HEK293T (cell line): Measurements from ENCODE around the gene PRKCE.

Source experiments
- BHLHE40 ChIP-seq: fragments of 450-650 bp; IDR thresholded peaks from 2 replicates; pipeline ENCODE4 v1.6.1; 2016; ENCODE audit warnings: mild to moderate bottlenecking, moderate library complexity, borderline replicate concordance
- ELF4 ChIP-seq: fragments of 450-650 bp; IDR thresholded peaks from 2 replicates; pipeline ENCODE4 v1.6.1; 2017; ENCODE audit warnings: antibody characterized with exemption
- HDGF ChIP-seq: fragments of 450-650 bp; IDR thresholded peaks from 2 replicates; pipeline ENCODE4 v1.6.1; 2017; ENCODE audit warnings: antibody characterized with exemption, borderline replicate concordance
- NFRKB ChIP-seq: fragments of 450-650 bp; IDR thresholded peaks from 2 replicates; pipeline ENCODE4 v1.6.1; 2016; ENCODE audit warnings: mild to moderate bottlenecking, moderate library complexity
- SP1 ChIP-seq: fragments of 450-650 bp; IDR thresholded peaks from 2 replicates; pipeline ENCODE4 v1.6.1; 2017
- SUZ12 ChIP-seq: fragments of 450-650 bp; IDR thresholded peaks from 2 replicates; pipeline ENCODE4 v1.6.1; 2016; ENCODE audit warnings: mild to moderate bottlenecking
- TARDBP ChIP-seq: fragments of 450-650 bp; IDR thresholded peaks from 2 replicates; pipeline ENCODE4 v1.6.1; 2016
- TF ChIP-seq, protein P1 (sequence below): fragments of 450-650 bp; IDR thresholded peaks from 2 replicates; pipeline ENCODE4 v1.6.1; 2016

DNA sequence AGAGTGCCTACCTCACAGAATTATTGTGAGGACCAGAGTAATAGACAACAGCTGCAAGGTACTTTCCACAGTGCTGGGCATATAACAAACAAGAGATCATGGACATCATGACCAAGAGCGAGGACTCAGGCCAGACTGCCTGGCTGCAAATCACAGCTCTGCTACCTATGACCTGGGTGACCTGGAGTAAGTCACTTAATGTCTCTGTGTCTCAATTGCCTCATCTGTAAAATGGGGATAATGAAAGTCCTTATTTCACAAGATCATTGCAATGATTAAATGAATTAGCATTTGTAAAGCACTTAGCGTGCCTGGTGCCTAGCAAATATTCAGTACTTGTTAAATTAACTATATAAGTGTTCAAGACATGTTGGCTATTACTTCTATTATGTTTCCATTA is 59.7 kb downstream of the PRKCE start:
- TF ChIP-seq, protein P1, sequence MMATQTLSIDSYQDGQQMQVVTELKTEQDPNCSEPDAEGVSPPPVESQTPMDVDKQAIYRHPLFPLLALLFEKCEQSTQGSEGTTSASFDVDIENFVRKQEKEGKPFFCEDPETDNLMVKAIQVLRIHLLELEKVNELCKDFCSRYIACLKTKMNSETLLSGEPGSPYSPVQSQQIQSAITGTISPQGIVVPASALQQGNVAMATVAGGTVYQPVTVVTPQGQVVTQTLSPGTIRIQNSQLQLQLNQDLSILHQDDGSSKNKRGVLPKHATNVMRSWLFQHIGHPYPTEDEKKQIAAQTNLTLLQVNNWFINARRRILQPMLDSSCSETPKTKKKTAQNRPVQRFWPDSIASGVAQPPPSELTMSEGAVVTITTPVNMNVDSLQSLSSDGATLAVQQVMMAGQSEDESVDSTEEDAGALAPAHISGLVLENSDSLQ: no peak
- TF ChIP-seq ELF4 (no peak), TARDBP (no peak), NFRKB (no peak), BHLHE40 (no peak), HDGF (no peak), SUZ12 (no peak), SP1 (no peak)
